KOPT-K1 (cell line): Measurements from ENCODE around the gene MCFD2.

ENCODE experiments used
- H3K27ac ChIP-seq: fragments of 200-600 bp; sonication (generic); 2 replicates; pipeline ENCODE4 v1.5.1; 2016; ENCODE audit warnings: antibody characterized with exemption, mild to moderate bottlenecking, low read depth, low read length; ENCODE audit not compliant: poor library complexity, severe bottlenecking
- H3K36me3 ChIP-seq: fragments of 200-600 bp; sonication (generic); 2 replicates; pipeline ENCODE4 v1.5.1; 2017; ENCODE audit warnings: antibody characterized with exemption, mild to moderate bottlenecking, low read length, moderate library complexity; ENCODE audit not compliant: insufficient read depth
- H3K9me3 ChIP-seq: fragments of 200-600 bp; sonication (generic); 2 replicates; pipeline ENCODE4 v1.5.1; 2017; ENCODE audit warnings: antibody characterized with exemption, low read length, mild to moderate bottlenecking; ENCODE audit not compliant: insufficient read depth, poor library complexity, severe bottlenecking

MCFD2 gene

DNA sequence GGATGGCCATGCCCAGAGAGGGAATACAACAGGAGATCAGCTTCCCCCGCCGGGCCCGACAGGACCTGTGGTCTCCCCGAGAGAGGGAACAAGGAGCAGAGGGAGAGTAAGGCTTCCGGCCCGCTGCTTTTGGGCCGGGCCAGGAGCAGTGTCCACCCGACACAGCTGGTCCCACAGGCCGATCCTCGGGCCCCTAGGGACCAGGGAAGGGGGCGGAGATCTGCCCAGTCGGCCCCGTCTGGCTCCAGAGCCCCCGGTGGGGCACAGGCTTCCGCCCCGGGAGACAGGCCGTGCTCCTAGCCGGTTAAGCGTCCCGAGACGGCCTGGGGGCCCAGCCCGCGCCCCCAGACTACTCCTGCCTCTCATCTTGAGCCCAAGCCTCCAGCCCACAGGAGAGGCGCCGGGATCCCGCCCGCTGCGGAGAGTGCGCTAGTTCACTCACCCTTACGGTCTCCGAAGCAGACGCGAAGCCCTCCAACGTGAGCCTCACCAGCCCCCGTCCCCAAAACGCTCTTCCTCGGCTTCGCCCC, at the start of gene MCFD2:
TSS of gene MCFD2 (minus strand) at position 526 of the 530 bp plus-strand sequence. CDS start 6,635 bp downstream, outside the sequence.
- Histone ChIP-seq H3K9me3 (no peaks in the 10 kb centered on the region), H3K27ac (peak within 1 kb of the TSS; percentile 86), H3K36me3 (peaks cover 26% of the 10 kb centered on the region)

DNA sequence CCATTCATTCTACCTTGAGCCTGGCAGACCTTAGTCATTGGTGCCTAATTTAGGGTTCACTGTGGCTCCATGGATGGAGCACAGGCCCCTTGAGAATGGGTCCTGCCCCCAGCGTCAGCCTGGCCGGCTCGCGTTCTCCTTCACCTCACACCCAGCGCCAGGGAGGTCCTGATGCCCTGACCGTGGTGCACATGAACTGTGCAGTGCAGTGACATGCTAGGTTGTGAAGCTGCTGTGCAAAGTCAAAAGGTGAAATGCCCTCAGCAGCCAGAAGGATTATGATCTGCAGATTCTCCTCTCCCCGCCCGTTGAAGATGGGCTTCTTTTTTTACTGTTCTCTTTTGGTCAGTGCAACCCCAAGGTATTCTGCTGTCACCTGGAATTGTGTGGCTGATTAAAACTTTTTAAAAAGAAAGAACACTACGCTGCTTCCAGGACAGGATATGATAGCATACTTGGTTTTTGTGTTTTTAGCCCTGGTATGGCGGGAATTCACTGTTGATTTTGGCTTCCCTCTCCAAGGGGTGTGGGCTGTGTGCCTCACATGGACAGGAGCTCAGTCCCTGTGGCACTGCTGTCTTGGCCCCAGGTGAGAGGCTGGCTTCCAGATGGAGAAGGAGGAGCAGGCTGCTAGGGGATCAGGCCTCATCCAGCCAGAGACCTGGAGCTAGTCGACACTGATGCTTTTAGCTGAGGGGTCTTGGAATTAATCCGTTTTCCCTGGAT, 49.4 kb upstream of the MCFD2 start:
- Histone ChIP-seq H3K36me3 (peaks cover 91% of the 10 kb centered on the region), H3K27ac (no peak overlapping the region)

DNA sequence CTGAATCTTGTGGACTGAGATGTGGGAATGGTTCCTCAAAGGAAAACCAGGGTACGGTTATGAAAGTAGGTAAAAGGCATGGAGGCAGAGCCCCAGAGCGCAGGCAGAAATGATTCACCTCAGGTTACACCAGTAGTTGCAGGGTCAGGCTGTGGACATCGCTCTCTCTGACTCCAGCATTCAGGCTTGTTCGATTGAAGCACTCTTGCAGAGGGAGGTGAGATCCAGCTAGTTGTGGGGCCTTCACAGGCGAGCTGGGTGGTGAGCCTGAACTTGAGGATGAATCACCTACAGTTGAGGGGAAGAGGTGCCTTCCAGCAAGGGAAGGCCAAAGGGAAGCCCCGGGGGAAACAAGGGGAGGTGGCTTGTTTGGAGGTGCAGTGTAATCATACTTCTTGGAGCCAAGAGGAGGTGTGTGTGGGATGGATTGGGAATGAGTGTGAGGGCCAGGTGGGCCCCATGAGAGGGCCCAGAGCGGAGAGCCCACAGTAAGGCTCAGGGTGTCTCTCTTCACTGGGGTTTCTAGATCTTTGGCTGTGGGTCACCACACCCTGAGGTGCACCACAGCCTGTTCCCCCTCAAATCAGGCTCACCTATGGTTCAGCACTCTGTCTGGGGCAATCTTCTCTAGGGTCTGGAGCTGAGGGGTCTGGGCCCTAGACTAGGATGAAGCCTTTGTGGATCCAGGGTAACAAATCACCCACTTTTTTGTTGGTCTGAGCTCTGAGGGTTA, 48.5 kb upstream of the MCFD2 start:
- Histone ChIP-seq H3K36me3 (peaks cover 93% of the 10 kb centered on the region), H3K9me3 (no peaks in the 10 kb centered on the region), H3K27ac (peak overlapping the region; percentile 4)

More for the DNA sequence above, 49.4 kb upstream of the MCFD2 start:
- no peaks in the 10 kb centered on the region for H3K9me3 ChIP-seq

DNA sequence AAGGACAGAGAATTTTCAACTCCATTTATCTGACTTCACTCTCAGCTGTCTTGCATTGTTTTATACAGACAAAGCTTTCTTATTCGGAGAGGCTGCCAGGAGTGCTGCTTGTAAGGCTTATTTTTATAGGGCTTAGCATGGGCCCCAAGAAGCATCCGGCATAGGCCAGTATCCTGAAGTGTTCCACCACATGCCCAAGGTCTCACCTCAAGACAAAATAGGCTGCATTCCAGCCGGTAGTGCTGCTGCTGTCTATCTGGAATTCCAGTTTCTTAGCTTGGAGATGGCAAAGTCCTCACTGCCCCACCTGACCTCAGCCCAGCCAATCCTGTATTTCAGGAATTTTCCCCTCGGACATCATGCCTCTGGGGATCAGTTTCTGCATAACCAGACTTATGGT, 47.6 kb upstream of the MCFD2 start:
- peaks cover 93% of the 10 kb centered on the region for H3K36me3 ChIP-seq
- no peaks in the 10 kb centered on the region for H3K9me3 ChIP-seq
- no peak overlapping the region for H3K27ac ChIP-seq

DNA sequence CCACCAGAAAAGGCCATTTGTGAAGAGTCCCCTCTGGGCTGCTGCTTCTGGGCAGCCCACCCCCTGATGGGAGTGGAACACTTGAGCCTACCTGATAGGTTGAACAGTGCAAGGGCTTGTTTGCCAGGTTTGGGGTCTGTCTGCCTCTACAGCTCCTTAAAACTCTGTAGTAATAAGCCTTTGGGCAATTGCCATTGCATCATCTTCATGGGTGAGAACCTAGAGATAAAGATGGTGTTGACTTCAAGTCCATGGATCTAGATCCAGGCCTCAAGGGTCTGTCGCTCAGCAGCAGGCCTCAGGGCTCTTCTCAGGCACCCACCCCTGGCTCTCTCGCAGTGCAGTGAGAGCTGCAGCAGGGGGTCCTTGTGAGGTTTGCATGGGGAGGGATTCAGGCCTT, 47.1 kb upstream of the MCFD2 start:
- peaks cover 93% of the 10 kb centered on the region for H3K36me3 ChIP-seq
- H3K9me3 ChIP-seq: no peaks in the 10 kb centered on the region
- H3K27ac ChIP-seq: no peak overlapping the region

DNA sequence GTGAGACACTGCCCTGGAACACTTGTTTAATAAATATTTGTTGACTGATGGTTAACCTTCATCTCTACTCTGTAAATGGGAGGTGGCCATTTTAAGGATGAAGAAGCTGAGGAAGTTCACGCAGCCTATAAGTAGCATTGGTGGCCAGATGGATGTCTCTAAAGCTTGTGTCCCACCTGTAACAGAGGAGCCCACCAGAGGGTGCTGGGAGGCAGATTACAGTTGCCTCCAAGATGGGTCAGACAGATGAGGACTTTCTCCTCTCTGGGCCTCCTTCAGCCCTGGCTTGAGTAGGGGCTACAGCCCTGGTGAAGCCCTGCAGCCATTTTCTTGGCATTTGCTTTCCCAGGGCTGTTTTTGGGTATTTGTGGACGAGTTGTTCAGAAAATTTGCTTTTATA, 45.0 kb upstream of the MCFD2 start:
- H3K9me3 ChIP-seq: no peaks in the 10 kb centered on the region
- H3K36me3 ChIP-seq: peaks cover 98% of the 10 kb centered on the region
- H3K27ac ChIP-seq: no peak overlapping the region

DNA sequence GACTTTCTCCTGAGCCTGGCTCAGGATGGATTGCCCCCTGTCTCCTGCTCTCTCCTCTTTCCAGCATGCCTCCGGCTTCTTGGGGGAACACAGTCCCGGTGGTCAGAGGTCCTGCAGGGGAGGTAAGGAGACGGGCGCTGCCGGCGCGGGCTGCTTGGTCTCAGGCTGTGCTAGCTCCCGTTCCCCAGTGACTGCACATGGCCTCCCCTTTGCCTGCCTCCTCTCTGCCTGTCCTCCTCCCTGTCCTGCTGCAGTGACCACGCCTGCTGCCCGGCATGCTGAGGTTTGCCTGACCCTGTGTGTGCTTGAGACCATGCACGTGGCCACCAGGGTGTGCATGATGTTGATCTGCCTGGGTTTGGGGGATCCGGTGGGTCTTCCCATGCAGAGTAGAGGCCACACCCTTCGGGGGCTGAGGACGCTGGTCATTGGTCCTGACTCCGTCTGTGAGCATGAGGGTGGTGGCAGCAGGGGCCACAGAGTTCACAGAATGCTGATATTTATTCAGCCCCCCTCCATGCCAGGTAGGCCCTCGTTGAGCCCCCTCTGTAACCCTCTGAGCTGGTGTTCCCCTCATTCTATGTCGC, 42.9 kb upstream of the MCFD2 start:
- no peak overlapping the region for H3K27ac ChIP-seq
- peaks cover 98% of the 10 kb centered on the region for H3K36me3 ChIP-seq

DNA sequence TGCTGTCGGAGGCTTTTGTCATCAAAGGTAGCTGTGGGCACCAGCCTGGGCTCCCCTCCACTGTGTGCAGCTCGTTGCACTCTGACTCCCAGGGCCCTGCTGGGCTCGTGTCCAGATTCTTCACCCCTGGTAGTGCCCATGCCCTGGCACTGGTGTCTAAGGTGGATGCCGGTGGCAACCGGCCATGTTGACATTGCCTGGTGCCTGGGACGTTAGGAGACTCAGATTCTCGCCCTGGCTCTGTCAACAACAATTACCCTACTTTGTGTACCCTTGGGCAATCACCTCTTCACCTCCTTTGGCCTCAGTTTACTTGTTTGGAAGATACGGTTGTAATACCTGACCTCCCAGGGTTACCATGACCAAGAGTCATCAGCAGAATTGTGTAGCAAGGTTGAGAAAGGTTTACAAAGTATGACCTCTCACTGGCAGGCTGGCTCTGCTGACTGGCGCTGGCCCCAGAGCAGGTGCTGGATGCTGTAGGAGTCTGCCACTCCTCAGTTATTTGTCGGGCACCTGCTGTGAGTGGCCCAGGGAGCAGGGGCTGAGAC, 41.5 kb upstream of the MCFD2 start:
- Histone ChIP-seq H3K36me3 (peaks cover 97% of the 10 kb centered on the region), H3K27ac (no peak overlapping the region), H3K9me3 (no peaks in the 10 kb centered on the region)

More for the DNA sequence above, 42.9 kb upstream of the MCFD2 start:
- no peaks in the 10 kb centered on the region for H3K9me3 ChIP-seq

DNA sequence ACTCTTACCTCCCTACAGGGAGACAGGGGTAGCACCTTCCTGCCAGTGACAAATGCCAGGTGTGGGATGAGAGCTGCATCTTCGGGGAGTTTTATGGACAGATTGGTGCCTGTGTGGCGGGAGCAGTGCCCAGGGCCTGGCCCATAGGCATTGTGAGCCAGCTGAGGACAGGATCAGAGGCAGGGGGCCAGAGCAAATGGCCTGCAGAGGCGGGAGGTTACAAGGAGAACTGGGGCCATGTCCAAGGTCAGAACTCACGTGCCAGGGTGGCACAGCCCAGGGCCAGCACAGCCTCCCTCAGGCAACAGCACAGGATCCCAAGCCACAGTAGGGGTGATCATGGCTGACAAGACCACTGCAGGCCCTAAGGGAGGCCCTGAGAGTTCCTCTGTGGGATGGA, 40.2 kb upstream of the MCFD2 start:
- H3K9me3 ChIP-seq: no peaks in the 10 kb centered on the region
- peaks cover 99% of the 10 kb centered on the region for H3K36me3 ChIP-seq
- no peak overlapping the region for H3K27ac ChIP-seq

DNA sequence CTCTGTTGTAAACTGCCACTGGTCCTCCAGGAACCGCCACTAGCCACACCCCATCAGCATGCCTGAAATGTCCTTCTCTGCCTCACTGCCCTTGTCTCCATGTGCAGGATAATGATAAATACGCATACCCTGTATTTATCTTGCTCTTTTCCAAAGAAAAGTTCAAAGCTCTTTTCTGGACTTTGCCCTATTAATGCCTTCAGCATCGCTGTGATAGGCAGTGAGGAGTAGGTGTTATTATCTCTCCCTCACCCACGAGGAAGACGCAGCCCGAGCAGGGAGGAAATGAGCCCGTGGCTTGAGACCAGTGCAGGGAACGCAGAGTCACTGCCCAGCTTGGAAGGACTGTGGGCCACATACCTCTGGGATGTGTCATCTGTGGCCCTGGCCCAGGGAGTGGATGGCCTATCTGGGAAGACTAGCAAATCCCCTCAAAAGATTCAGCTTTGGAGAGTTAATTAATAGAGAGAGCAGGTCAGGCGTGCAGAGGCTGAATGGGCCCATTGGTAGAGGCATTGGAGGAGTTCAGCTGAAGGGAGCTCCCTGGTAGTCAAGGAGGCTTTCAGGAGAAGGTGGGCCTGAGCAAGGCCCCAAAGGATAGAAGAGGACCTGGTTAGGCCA, 39.5 kb upstream of the MCFD2 start:
- Histone ChIP-seq H3K27ac (no peak overlapping the region), H3K9me3 (no peaks in the 10 kb centered on the region), H3K36me3 (peaks cover 99% of the 10 kb centered on the region)

DNA sequence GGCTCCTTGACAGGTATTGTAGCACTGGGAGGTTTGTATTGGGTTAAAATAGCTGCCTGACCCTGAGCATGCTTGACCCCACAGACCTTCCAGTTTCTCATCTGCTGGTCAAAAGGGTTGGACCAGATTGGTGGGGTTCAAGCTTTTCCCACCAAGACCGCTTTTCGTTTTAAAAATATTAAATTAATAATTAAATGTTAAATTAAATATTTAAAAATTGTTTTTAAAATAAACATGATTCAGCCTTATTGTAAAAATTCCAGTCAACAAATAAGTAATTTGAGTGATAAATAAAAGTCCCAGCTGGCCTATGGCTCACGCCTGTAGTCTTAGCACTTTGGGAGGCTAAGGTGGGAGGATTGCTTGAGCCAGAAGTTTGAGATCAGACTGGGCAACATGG, 36.6 kb upstream of the MCFD2 start:
- H3K27ac ChIP-seq: no peak overlapping the region
- H3K9me3 ChIP-seq: no peaks in the 10 kb centered on the region
- peaks cover 98% of the 10 kb centered on the region for H3K36me3 ChIP-seq

DNA sequence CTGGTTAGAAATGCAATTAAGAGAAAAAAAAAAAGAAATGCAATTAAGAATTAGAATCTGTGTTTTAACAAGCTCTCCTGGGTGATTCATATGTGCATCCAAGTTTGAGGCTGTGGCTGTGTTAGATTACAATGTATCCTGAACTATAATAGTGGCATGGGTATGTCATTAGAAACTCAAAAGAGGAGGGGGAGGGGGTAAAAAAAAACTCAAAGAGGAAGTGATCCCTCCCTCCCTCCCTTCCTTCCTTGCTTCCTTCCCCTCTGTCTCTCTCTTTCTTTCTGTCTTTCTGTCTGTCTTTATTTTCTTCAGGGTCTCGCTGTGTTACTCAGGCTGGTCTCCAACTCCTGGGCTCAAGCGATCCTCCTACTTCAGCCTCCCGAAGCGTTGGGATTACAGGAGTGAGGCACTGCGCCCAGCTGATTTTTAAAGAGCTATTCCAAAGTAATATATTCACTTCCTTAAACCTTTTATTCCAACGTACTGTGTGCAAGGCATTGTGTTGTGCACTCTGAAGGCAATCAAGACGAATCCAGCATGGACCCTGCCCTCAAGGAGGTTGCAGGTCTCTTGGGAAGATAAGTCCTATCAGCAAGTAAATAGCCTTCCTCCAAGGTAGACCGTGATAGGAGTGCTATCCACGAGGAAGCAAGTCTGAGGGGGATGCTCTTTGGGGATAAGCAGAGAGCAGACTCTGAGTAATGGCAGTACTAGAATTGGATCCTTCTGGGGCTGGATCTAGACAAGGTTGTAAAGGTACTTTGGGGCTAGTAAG, 35.9 kb upstream of the MCFD2 start:
- Histone ChIP-seq H3K9me3 (no peaks in the 10 kb centered on the region), H3K27ac (peak overlapping the region; percentile 13), H3K36me3 (peaks cover 98% of the 10 kb centered on the region)

DNA sequence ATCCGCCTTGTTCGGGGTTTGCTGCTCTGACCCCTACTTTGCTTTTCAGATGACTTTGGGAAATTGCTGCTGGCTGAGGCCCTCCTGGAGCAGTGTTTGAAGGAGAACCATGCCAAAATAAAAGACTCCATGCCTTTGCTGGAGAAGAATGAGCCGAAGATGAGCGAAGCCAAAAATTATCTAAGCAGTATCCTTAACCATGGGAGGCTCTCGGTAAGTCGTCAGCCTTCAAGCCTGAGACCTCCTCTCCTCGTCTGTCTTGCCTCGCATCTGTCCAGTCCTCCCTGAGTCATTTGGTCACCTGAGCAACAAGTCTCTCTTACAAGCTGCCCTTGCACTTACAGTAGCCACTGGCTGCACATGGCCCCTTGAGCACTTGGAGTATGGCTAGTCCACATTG, 34.7 kb upstream of the MCFD2 start:
- peaks cover 89% of the 10 kb centered on the region for H3K36me3 ChIP-seq
- peak overlapping the region; percentile 20 for H3K27ac ChIP-seq
- H3K9me3 ChIP-seq: no peaks in the 10 kb centered on the region

DNA sequence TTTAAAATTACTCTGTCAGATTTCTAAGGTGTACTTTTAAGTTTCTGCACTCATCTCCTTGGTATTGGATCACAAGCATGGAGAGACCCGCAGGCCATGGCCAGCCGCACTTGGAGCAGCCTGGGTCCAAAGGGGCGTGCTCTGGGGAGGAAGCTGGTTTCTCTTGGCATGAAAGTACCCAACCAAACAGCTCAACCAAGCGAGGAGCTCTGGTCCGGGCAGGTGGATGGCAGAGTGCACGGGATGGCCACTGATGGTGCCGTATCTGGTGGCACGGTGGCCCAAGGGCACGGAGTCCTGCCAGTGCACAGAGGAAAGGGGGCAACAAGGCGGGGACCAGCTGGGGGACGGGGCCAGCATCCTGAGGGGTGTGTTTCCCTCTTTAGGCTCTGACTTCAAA, 32.2 kb upstream of the MCFD2 start:
- Histone ChIP-seq H3K9me3 (no peaks in the 10 kb centered on the region), H3K36me3 (peaks cover 76% of the 10 kb centered on the region), H3K27ac (peak overlapping the region; percentile 100)
